ENCODE measurements around the gene PACC1.
A peak's percentile ranks its signal among the peaks of the same experiment; 100 is the strongest.

The PACC1 gene

DNA sequence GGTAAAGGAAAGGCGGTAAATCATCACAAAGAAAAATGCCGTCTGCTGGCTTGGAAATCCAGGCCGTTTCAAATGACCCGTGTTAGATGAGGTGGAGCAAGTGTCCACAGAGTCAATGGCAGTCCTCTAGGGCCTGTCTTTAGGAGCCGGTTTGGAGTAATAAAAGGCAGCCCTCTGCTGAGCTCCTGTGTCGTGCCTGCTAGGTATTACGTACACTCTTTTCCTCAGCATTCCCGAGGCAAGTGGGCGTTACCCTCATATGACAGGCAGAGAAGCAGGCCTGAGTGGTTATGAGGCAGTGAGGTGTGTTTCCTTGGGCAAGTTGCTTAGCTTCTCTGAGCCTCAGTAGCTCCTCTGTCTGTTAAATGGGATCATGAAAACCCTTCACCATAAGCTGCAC is 25.7 kb upstream of the PACC1 start:
- DNase-seq = no peak

DNA sequence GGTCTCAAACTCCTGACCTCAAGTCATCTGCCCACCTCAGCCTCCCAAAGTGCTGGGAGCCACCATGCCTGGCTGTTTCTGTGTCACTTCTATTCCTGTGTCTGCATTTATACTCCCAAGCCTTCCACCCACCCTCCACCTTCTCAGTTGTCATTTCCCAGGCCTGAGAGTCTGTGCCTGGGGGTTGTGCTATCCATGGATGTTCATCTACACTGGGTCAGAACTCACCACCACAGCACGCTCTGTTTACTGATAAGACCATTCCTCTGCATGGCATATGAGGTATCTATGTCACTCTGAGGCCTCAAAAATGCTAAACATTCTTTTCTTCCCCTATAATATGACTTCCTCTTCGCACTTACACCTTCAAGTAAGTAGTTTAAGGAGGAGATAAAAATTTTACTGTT is 24.1 kb upstream of the PACC1 start:
- DNase-seq = no peak

DNA sequence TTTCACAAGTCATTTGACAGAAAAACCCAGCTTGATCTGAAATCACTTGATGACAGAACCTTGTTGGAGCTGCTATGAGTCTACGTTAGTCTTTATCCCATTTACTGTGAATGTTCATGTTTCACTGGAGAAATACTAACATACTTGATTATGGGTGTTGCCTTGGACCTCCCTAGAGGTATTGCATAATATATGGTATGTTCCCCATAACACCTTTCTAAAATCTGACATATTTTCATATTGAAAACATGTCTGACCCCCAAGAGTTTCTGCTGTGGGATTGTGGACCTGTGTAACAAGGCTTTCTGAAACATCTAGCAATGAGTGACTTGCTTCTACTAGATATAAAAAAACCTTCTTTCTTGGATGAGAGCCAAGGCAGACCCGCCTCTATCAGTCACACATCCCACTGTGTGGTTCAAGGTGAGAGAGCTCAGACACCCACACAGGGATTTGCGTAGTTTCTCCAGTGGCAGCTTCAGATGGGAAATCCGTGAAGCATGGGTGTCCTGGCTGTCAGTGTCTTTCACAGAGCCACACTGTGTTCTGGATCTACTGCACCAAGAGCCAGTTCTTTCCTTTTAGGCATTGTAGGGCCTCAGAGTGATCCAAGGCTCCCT is 22.6 kb upstream of the PACC1 start:
- no peak for DNase-seq

DNA sequence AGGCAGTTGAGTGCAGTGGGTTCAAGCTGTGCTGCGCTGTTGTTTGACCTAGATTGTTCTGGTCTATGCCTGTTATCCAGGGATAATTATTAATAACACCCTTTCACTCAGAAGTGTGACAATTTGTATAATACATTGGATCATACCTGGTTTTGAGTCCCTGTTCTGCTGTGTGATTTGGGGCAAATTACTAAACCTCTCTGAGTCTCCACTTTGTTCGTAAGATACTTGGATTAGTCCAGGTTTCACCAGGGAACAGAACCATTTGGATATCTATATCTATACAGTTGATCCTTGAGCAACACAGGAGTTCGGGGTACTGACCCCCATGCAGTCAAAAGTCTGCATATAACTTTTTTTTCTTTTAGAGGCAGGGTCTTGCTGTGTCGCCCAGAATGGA is 20.3 kb upstream of the PACC1 start:
- no peak for DNase-seq

DNA sequence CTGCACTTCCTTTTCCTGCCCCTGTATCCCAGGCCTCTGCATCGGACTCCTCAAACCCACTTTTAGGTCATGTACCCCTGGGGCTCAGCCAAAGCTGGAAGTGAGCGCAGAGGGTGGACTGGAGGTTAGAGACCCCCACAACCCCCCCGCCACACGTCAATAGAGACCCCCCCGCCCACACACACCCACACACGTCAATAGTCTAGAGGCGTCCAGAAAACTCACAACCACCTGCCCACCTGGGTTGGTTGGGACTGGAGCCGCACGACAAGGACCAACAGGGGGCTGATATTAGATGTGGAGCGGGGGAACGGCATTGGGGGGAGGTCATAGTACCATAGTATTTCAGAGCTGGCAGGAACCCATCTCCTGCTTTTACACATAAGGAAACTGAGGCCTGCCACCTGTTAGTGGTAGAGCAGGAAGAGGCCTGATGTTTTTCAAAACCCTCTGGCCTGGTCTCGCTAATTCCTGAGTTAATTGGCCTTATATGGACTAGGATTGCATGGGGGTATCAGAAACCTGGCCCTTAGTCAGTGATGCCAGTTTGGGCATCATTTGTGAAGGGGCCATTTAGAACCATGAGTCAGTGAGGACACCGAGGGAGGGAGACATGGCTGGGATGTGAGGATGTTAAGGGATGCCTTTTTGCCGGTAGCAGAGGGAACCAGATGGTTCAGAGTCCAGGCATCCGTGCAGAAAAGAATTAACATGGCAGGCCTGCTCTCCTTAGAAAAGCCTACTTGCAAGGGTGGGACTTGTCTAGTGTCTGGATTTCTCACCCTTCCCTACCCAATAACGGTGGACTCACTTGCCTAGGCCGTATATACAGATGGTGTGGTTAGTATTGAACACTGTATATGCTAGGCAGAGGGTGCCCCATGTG is 19.1 kb upstream of the PACC1 start:
- no peak for DNase-seq

DNA sequence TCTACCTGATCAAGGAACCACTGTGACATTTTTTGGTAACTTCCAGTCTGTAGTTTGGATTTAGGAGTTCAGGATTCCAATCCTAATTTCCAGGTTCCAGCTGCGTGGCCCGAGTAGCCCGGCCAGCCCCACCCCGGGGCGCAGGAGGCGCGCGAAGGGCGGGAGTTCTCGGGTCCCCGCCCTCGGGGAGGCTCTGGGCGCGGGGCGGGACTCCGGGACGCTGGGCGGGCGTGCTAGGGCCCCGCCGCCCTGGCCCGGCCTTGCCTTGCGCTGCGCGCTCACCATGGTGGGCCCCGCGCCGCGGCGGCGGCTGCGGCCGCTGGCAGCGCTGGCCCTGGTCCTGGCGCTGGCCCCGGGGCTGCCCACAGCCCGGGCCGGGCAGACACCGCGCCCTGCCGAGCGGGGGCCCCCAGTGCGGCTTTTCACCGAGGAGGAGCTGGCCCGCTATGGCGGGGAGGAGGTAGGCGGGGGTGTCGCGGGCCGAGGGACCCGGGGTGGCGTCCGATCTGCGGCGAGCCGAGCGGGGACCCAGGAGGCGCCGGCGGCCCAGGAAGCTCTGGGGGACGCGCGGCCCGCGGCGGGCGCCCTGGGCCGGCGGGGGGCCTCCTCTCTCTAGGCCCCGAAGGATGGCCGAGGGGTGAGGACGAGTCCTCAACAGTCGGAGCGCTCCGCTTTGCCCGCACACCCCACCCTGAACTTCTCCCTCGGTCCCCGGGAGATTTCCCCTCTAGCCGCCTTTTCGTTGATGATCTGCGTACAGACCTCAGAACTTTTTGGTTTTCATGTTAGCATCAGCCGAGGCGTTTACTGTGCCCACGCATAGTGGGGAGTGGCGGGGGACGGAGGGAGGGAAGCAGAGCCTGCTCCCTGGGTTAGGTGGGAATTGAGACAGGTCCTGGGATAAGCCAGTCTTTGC is 18.2 kb upstream of the PACC1 start, which contains the start of gene NENF:
Gene NENF (plus strand): TSS at position 260 of the 916 bp plus-strand sequence. CDS start 24 bp downstream, at position 284.
- peak; percentile 74 for DNase-seq

DNA sequence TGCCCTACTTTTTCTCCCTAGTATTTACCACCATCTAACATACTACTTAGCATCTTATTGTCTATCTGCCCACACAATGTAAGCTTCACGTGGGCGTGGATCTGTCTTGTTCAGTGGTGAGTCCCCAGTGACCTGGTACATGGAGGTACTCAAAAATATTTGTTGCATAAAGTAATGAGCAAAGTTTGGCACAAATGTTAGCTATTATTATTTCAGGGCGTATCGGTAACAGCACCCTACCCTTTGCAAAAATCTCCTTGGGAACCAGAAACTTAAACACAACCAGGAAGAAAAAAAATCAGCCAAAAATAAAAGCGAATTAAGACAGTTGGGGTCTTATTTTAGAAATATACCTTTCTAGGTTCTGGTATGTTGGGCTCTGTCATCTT is 17.6 kb upstream of the PACC1 start:
- DNase-seq = no peak

DNA sequence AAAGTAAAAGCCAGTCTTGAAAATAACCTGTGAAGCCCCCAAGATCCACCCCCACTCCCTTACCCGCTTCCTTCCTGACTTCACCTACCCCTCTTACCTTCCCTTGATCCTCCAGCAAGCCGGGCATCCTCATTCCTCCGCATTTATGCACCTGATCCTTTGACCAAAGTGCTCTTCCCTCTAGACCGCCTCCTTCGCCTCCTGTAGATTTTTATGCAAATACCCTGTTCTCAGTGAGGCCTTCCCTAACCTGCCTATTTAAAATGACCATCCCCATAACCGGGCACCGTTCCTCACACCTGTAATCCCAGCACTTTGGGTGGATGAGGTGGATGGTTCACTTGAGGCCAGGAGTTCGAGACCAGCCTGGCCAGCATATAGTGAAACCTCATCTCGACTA is 17.0 kb upstream of the PACC1 start:
- no peak for DNase-seq

DNA sequence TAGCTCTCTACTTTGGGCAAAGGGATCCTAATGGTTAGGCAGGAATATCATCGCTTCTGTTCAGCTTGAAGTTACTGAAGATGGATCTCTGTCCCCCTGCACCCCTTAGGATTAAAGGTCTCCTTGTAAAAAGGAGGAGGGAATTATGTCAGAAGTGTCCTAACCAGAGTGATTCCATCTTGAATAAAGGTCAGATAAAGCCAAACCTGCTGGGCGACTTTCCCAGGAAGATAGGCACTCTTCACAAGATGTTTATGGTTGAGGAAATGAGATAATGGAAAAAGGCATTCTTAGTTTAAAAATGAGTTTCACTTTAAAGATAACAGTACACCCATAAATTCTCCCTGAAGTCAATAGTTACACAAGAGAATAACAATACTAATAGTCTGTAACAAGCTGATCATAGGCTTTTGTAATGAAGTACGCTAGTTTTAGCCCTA is 16.3 kb upstream of the PACC1 start:
- no peak for DNase-seq

DNA sequence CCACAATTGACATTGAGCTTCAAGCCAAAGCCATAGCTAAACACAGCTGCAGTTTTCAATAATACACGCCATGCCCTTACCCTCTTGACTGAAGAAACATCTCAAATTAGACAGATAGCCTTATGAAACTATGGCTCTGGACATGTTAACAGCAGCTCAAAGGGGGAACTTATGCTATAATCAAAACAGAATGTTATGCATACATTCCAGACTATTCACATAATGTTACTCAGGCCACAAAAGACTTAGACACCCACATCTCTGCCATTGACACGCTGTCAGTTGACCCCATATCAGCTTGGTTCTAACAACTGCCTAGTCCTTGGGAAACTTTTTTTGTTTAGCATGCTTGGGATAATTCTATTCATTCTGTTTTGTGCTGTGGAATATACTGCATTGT is 15.7 kb upstream of the PACC1 start:
- DNase-seq = no peak

DNA sequence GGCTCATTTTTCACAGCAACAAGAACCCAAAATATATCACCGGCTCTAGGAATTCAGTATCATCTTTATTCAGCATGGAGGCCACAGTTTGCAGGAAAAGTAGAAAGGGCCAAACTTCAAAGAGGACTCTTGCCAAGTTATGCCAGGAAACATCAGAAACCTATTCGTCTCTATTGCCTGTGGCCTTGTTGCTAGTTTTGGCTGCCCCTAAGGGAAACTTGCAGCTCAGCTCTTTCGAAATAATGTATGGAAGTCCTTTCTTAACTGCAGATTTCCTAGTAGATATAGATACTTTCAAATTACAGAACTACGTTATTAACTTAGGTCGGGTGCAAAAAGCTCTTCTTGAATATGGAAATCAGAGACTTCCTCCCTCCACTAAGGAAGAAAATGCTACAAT is 13.8 kb upstream of the PACC1 start:
- no peak for DNase-seq

DNA sequence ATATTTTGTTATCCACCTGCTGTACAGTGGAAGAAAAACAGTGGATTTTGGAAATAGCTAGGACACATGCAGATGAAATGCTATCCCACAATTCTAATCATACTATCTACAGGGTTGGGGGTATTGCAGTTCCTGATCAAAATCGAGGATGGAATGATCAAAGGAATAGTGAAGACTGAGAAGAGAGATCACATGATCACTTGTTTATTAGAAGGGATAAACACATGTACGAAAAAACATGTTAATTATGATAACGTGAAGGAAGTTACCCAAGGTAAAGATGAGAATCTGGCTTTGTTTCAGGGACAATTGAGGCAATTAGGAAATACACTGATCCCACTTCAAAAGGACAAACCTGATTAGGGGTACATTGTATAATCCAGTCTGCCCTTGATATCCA is 9.2 kb upstream of the PACC1 start:
- DNase-seq = no peak

DNA sequence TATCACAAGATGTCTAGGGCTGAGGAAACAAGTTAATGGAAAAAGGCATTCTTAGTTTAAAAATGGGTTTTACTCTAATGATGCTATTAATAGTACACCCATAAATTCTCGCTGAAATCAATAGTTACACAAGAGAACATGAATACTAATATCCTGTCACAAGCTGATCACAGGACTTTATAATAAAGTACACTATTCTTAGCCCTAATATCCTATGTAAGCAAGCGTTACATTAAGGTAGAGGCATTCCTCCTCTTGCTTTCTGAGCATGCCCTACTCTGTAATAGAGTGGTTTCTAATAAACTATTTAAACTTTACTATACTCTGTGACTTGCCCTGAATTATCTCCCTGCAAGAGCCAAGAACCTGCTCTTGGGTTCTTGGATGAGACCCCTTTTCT is 6.5 kb upstream of the PACC1 start:
- no peak for DNase-seq

DNA sequence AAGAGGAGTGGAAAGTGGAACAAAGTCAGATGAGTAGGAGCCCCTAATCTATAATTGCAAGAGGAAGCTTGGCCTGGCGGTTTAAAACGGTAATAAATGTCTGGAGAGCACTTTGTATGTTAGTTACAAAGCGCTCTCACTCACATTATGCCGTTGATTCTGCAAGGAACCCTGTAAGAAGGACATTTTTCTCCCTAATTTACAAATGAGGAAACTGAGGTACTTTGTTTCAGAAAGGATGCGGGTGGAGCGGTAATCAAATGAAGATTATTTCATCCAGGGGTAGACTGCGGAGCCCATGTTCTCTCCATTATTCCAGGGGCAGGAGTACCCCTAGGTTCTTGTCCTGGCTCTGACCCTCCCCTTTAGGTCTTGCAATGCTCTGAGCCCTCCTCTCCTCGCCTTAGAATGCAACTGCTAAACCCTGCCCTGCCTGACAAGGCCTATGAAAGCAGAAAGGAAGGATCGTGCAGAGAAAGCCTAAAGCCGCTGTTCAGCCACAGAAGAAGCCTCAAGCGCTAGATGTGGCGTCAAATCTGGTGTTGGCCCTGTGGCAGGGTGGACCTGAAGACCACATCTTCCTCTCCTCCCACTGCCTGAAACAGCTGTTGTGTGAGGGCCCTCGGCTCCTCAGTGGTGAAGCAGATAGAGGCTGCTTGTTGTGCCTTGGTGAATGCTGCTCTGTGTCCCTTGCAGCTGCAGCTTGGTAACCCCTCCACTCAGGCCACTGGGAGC is 588 bp upstream of the PACC1 start:
- DNase-seq = no peak

DNA sequence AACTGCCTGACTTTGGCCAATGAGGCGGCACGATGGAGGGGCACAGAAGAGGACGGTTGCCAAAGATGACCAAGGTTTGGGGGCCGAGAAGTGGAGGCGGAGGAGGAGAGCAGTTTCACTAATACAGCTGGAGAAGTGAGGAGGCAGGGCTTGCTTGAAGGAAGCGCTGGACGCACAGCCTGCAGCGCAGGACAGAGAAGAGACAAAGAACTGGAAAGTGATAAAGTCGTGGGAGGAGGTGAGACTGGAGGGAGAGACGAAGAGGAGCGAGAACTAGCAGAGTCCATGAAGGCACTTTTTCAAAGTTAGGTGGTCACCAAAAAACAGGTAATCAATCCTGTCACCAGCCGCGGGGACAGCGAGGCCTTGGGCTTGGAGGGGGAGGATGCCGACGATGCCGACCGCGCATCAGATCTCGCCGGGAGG is 771 bp downstream of the PACC1 start:
- peak; percentile 79 for DNase-seq

DNA sequence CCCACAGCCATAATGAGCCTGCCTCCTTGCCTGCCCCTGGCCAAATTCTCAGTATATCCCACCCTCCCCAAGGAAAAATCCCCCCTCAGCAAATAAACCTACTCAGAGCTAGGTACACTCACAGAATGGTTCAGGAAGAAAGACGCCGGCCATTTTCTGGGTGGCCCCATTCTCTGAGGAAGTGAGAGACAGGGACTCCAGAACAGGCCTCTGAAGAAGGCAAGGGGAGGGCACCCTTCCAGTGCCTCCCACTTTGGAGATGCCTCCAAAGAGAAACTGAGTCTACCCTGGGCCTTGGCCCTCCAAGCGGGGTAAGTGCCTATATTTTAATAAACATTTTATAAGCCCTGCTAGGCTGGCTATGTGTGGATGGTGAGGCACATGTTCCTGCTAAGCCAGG is 2.3 kb downstream of the PACC1 start:
- DNase-seq = no peak

DNA sequence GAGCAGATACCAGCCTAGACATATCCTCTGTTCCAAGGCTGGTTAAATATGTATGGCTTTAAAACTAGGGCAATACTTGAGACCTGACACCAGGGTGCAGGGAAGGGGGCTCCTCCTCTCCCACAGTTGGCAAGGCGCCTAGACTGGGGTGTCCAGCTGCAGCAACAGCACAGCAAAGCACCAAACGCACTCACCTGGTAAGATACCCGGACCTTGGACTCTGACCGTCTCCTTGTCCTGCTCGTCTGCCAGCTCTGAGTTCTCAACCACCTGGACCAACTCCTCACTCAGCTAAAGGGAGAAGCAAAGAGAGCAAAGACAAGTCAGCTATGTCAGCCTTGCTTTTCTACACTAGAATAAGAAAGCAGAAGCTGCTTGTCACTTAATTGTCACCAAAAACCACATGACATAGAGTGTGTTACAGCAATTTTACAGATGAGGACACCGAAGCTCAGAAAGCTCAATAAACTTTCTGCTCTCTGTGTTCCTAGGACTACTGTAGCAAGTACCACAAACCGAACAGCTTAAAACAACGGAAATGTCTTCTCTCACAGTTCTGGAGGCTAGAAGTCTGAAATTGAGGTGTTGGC is 4.4 kb downstream of the PACC1 start:
- DNase-seq = no peak

DNA sequence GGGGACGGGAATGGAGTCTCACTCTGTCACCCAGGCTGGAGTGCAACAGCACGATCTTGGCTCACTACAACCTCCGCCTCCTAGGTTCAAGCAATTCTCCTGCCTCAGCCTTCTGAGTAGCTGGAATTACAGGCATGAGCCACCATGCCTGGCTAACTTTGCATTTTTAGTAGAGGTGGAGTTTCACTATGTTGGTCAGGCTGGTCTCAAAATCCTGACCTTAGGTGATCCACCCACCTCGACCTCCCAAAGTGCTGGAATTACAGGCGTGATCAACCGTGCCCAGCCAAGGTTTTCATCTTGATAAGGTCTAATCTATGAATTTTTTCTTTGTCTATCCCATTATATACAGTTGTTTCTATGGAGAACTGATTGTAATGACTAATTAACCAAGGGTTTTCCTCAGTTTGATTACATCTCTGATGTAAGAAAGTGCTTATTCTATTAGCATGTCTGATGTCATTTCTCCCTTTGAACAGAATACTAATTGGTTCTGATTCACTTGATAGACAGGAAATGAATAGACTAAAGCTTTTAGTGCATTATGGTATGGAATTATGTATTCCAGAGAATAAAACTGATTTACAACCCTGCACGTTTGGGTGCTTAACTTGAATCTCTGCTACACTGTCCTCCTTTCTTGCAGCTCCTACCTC is 11.9 kb downstream of the PACC1 start:
- DNase-seq = no peak

DNA sequence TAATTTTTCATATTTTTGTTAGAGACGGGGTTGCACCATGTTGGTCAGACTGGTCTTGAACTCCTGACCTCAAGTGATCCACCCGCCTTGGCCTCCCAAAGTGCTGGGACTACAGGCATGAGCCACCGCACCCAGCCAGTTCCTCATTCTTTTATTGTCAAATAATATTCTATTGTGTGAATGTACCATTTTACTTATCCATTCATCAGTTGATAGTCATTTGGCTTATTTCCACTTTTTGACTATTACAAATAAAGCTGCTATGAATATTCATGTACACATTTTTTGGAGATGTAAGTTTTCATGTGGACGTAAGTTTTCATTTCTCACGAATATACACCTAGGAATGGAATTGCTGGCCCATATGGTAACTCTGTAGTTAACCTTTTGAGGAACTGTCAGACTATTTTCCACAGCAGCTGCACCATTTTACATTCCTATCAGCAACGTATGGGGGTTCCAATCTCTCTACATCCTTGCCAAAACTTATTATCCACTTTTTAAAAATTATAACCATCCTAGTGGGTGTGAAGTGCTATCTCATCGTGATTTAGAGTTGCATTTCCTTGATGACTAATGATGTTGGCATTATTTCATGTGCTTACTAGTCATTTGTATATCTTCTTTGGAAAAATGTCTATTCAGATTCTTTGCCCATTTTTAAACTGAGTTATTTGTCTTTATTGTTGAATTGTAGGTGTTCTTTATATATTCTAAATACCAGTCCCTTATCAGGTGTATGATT is 12.7 kb downstream of the PACC1 start:
- DNase-seq = no peak

DNA sequence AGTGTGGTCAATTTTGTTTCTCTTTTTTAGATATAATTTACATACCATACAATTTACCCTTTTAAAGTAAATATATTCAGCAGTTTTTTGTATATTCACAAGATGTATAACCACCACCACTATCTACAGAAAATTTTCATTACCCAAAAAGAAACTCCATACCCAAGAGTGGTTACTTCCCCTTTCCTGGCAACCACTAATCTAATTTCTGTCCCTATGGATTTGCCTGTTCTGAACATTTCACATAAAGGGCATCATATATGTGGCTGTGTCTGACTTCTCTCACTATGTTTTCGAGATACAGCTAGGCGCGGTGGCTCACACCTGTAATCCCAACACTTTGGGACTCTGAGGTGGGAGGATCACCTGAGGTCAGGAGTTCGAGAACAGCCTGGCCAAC is 13.6 kb downstream of the PACC1 start:
- no peak for DNase-seq

All from right kidney (tissue), 1 donor.